ENCODE data around the gene TAF1D. TPM values are rescaled to one million over a fixed set of nuclear protein-coding genes. Genes with fewer than 3 reads are reported as not detected.
"Not testable (repeated sequence)": the region's sequence is repeated elsewhere in the genome, so short reads cannot be mapped to it uniquely, and the experiment has no call there.

The TAF1D gene
- total RNA-seq, 1 experiment from 2014 or later = 167 TPM

DNA sequence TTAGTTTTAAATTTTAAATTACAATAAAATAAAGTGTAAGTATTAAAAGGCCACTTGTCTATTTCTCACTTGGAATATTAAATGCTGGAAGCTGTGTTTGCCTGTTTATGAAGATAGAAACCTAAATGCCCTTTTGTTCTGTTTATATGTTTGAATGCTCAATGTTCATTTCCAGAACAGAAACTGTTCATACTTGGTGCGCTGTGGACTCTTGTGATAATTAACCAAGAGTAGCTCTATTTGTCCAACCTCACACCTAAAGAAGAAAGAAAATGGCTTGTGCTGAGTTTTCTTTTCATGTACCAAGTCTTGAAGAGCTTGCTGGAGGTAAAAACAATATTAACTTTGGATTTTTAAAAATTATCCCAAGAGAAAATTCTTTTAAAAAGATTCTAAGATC is 5.8 kb upstream of the TAF1D start:
- no peak for DNase-seq (ENCODE audit: low read depth)

DNA sequence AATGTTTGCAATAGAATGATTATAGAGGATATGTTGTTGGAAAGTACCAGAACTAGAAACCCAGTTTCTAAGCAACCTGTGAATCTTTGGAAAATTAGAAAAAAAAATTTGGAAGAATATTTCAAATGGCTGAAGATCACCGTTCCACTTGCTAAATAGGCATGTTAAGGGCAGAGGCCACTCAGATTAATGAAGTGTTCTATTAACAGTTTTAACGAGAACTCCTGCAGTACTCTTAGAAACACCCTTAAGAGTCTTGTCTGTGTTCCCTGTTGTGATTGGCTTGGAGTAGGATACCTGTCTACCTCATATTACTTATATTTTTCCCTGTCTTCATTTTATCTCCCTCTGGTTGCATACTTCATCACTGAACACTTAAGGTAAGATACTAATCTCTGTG is 4.8 kb upstream of the TAF1D start:
- no peak for DNase-seq (ENCODE audit: low read depth)

DNA sequence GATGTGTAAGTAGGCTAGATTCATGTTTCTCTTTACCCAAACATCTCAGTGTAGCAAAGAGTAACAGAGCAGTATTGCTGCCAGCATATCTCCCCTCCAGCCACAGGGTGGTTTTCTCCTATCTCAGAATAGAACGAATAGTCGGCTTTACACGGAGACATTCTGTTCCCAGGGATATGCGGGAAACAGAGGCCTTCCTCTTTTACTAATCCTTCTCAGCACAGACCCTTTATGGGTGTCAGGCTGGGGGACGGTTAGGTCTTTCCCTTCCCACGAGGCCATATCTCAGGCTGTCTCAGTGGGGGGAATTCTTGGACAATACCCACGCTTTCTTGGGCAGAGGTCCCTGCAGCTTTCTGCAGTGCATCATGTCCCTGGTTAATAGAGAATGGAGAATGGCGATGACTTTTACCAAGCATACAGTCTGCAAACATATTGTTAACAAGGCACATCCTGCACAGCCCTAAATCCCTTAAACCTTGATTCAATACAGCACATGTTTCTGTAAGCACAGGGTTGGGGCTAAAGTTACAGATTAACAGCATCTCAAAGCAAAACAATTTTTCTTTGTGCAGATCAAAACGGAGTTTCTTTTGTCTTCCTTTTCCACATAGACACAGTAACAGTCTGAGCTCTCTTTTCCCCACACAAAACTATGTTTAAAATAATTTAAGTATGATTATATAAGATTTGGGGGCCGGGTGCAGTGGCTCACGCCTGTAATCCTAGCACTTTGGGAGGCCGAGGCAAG is 3.9 kb upstream of the TAF1D start:
- DNase-seq (ENCODE audit: low read depth) = not testable (repeated sequence)

DNA sequence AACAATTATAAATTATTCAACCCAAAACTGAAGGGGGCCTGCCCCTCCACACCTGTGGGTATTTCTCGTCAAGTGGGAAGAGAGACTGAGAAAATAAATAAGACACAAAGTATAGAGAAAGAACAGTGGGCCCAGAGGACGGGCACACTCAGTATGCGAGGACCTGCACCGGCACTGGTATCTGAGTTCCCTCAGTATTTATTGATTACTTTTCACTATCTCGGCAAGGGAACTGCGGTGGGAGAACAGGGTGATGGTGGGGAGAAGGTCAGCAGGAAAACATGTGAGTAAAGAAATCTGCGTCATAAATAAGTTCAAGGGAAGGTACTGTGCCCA is 3.3 kb upstream of the TAF1D start:
- DNase-seq (ENCODE audit: low read depth) = no peak

DNA sequence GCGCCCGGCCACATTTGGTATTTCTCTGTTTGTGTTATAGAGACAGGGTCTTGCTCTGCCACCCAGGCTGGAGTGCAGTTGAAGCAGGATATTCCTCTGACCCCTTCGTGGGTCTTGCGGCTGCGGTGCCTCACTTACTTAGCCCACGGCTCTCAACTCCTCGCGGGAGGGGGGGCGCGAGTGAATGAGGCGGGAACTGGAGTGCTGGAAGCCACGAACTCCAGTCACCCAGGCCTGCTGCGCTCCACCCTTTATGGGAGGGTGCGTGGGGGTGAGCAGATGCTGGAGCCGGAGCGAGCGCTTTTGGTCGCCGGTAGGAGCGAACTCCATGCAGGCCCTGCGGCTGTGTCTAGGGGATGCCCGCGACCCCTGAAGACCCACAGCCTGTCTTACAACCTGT is 2.0 kb upstream of the TAF1D start:
- DNase-seq (ENCODE audit: low read depth) = no peak

DNA sequence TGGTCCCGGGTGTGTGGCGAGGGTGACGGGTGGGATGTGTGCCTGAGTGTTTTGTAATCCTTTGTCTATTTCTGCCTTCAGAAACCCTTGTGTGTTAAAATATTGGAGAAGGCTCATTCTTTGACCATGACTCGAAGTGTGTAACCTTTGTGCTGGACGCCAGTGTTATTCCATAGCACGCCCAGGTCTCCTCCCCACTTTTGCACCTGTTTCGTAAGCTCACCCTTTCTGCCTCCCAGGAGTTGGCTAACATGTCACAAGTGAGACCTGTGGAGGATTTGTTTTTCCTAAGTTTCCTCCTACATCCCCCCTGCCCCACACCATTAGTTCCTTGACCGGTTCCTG is 559 bp upstream of the TAF1D start:
- peak; percentile 49 for DNase-seq (ENCODE audit: low read depth)

DNA sequence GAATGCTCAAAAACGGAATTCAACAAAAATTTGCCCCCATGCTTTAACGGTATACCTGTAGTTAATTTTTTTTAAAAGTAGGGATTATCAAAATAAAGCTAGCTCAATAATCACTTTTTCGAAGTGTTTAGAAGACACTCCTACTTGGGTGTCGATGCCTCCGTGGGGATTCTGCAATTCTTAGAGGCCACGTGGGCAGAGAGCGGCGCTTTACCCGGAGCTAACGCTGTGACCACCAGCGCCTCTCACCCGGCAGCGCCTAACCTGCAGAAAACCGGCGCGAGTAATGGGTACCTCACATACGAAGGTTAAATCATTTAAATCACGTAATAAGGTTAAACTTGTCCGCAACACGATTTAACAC is 583 bp downstream of the TAF1D start:
- peak; percentile 54 for DNase-seq (ENCODE audit: low read depth)

DNA sequence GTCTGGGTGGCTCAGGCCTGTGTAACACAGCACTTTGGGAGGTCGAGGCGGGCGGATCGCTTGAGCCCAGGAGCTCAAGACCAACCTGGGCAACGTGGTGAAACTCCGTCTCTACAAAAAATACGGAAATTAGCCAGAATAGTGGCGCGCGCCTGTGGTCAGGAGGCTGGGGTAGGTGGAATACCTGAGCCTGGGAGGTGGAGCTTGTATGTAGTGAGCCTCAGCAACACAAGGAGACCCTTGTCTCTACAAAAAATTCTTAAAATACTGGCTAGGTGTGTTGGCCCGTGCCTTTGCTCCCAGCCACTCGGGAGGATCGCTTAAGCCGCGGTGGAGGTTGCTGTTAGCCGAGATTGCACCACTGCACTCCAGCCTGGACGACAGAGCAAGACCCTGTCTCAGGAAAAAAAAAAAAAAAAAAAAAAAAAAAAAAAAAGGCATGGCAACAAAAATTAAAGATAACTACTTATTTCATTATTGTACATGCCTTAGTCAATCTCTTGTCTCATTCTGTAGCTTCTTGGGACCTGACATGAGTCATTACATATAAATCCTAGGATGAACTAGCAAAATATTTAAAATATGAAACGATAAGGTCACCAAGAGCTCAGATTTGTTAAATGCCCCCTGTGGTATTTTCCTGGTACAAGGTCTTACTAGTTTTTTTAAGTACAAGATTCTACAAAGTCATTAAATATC is 1.1 kb downstream of the TAF1D start:
- peak; percentile 19 for DNase-seq (ENCODE audit: low read depth)

DNA sequence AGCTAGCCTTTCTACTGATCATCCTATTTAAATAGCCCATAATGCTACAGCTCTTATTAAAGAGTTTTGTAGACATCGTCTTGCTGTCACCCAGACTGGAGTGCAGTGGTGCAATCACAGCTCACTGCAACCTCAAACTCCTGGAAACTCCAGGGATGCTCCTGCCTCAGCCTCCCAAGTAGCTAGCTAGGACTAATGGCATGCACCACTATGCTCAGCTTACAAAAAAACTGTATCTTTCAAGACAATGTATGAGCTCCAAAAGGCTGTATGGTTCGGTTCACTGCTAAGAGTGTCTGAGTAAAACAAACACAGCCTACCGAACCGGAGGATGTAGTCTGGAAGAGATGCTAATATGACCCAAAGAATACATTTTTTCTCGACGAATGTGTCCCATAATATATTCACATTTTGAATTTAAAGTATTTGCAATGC is 2.6 kb downstream of the TAF1D start:
- no peak for DNase-seq (ENCODE audit: low read depth)

DNA sequence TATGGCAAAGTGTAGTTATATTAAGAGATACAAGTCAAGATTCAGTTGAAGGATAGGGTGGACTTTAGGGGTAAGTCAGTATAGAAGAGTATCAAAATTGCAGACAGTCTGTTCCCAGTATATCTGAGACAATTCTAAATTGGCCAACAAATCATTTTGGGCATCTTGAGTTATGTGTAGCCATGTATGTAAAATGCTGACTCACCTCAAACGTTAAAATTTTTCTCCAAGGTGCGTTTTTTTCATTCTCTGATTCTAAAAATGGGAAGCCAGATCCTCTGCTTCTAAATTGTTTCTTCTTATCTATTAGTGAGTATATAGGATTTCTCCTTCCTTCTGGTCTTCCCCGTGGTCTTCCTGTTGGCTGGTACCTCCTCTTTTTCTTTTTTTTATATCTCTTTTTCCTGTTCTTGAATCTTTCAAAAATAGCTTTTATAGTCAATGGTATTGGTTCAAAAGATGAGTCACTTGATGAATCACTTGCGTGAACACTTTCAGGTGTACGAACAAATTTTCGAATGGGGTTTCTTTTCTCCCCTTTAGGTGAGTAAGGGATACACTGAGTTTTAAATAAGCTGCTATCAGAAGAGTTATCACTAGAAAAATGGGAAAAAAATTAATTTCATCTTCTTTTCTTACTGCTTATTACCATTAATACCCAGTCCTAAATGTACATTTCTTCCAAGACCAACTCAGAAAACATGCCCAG is 3.2 kb downstream of the TAF1D start:
- no peak for DNase-seq (ENCODE audit: low read depth)

DNA sequence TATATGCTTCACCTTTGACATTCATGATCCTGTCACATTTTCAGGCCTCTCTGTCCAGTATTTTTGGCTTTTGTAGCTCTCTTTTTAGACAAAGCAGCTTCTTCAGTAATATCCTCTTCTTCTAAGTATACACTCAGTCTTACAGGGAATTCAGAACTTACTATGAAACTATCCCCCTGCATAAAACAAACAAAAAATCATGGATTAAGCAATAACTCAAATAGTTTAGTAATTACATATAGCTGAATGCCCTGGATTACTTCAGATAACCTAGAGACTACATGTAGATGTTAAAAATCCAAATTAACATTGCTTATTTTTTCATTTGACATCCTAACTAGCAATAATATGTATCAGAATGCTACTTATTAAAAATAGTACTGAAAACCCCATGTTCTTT is 5.2 kb downstream of the TAF1D start:
- no peak for DNase-seq (ENCODE audit: low read depth)

DNA sequence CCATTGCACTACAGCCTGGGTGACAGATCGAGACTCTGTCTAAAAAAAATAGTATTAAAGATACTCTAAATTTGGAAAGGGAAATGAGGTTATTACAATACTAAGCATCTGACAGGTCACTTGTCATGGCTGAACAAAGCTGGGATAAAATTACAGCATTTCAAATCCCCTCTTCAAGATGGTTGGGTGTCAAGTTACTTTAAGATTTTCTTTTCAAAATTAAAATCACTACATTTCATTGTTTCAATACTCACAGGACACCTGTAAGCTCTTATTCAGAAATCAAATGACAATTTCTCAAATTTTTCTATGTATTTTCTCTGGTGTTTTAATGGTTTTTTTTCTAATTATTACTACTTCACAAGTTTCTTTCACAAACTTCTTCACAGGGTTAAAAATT is 5.7 kb downstream of the TAF1D start:
- DNase-seq (ENCODE audit: low read depth) = no peak

DNA sequence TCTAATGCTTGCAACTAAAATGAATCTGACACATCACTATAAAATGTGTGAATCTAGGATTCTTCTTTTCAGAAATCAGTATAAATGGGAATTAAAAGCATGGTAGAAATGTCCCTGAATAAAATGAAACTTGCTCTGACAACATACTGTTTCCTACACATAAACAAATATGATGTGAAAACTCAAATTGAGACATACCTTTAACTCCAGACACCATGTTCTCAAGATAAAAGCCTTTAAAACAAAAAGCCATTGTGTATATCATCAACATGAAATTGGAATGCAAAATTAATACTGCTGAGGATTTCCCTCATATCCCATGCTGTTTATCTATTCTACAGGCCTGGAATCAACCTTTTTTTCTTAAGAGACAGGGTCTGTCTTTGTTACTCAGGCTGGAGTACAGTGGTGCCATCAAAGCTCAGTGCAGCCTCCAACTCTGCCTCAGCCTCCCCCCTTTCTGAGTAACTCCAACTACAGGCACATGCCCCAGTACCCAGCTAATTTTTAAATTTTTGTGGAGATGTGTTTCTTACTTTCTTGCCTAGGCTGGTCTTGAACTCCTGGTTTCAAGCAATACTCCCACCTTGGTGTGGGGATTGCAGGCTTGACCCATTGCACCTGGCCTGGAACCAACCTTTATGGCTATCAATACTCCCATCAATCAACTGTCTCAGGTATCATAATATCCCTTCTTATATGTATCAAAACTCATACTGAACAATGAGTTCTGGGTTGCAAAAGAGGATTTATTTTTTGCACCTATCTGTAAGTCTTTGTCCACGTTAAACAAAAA is 6.7 kb downstream of the TAF1D start:
- no peak for DNase-seq (ENCODE audit: low read depth)

DNA sequence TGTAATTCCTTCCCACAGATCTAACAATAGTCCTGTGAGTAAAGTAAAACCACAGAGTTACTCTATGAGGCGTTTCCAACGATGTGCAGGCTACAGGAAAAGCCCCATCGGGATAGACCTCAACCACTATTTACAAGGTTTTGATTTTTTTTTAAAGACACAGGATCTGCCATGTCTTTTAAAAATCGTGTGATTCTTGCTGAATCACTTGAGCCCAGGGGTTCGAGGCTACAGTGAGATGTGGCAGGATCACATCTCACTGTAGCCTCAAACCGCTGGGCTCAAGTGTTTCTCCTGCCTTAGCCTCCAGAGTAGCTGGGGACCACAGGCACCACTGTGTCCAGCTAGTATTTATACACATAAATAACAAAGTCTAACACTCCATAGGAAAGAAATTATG is 7.8 kb downstream of the TAF1D start:
- no peak for DNase-seq (ENCODE audit: low read depth)

DNA sequence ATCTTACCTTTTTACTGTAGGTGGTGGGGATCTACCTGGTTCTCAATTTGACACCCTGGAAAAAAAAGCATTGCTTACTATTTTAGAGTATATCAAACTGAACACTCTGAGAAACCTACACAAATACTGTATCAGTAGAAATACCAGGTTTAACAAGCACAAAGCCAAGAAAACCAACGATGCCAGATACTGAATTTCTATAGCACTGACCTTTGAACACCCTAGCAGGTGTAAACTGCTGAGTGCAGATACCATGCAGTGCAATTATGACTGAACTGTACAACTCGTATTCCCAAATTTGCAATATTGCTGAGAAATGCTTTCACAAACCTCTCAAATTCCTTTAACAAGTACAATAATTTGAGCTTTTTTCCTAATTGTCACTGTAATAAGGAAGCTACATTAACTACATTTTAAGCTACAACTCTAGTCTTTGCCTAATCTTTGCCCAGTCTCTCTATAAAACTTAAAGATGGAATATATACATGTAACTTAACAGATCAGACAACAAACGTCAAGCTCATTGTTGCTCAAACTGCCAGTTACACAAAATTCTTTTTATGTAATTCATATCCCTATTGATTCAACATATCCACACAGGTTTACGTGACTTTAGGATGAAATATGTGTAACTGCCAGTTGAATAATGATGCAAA is 8.9 kb downstream of the TAF1D start:
- DNase-seq (ENCODE audit: low read depth) = no peak

DNA sequence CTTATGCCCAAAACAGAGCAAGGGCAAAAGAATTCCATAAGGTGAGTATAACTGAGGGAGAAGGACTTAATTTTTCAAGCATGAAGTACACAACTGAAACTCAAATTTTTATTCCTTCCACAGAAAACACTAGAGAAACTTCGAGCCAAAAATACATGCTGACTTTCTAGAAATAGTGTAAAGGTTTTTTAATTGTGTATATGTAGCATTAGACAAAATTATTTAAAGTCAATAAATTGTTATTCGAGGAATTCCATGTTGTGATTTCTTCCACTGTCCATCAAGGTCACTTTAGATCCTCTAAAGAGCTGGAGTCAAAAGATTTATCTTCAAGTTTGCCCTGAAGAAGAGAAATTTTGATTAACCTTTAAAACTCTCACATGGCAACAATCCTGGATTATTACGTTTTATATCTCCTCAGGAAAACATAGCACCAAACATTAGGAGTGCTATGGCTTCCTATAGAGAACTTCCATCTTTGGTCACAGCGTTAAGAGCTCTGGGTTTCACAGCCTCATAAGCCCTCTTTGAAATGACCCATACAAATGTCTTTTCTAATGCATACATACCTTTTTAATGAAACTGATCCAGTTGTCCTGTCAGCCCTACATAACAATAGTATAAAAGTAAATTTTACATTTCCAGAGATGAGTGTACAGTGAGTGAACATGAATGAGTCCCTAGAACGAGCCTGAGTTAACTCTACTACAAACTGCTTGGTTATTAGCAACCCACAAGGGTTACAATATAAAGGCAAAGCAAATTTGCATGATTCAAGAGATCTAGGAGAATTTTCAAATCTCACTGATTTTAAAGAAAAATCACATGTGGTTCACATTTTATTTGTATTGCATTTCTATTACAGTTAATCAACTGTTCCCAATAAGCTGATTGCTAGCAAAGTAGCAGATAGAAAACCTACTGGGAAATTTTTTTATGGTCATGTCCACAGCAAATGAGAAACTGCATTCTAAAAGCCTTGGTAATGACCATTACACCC is 10.9 kb downstream of the TAF1D start:
- DNase-seq (ENCODE audit: low read depth) = no peak

DNA sequence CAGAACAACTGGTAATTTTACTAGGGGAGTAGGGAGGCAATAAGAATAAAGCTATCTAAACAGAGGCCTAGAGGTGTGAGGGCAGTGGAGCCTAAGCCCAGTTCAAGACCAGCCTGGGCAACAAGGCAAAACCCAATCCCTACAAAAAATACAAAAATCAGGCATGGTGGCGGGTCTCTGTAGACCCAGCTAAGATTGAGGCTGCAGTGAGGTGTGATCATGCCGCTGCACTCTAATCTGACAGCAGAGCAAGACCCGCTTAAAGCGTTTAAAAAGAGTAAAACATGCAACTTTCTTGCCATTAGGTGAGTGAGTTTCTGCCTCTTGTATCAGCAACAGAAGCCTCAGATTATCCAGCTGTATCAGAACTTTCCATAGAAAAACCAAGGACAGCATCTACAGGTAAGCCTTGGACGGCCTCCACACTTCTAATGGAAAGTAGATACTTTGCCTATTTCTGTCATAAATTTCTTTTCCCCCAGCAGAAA is 12.1 kb downstream of the TAF1D start:
- DNase-seq (ENCODE audit: low read depth) = no peak

DNA sequence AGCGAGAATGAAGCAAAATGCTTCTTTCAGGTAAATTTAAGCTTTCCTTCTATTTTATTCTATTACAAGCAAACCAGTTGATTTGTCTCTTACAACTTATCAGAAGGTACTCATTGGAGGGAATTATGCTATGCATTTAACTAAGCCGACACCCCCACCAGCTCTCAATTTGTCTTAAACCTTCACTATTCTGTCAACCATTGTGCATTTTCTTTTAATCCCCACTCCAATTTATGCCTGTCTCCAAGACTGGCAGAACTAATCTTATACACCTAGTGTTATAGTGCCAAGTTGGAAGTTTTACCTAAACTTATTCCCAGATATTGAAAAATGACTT is 12.5 kb downstream of the TAF1D start:
- DNase-seq (ENCODE audit: low read depth) = no peak

DNA sequence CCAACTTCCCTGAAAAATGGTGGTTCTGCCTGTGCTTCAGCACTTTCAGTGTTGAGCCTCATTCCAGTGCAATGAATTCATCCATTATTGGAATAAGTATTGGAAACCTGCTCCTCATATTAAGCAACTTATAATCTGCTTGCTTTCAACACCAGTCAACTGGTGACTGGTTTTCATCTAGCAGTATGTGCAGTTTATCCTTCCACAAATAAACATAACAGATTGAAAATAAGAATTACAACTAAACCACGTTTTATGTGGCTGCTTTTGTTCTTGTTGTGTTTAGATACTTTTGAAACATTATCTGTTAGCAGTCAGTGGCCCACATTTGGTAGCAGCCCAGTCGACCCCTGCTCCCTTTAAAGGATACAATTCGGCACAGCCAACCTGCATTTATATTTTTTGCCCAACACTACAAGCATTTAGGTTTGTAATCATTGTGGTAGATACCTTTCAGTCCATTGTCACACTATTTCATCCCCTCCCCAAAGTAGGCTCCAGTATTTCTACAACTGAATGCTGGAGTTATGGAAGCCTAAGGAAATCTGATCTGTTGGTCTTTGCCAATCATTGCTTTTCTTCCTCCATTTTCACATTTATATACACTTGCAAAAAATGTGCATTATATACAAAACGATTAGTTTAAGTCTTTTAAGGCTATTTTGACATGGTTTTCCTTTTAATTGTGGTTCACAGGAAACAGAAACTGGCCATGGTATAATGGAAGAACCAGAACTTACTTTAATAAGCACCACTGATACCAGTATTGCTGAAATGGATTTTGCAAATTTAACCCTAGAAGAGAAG is 13.1 kb downstream of the TAF1D start:
- no peak for DNase-seq (ENCODE audit: low read depth)

DNA sequence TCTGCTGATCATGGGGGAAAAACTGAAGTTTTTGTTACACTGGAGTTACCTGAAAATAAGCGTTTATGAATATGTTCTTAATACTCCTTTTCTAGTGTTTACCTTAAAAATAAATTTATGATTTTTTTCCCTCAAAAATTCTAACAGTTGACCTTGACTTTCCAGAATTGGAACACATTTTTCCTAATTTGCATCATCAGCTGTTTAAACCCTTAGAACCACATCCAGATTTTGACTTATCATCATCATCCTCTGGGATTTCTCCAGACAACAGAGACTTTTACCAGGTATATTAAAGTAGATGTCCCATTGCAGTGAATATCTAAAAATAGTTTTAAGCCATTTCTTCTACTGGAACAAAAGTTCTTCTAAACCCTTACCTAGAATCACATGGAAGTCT is 17.2 kb downstream of the TAF1D start:
- no peak for DNase-seq (ENCODE audit: low read depth)
